GM12892 (cell line): ENCODE measurements around the gene LCT. TPM values are rescaled to one million over a fixed set of nuclear protein-coding genes. Genes with fewer than 3 reads are reported as not detected.
"Not testable (repeated sequence)": the region's sequence is repeated elsewhere in the genome, so short reads cannot be mapped to it uniquely, and the experiment has no call there.

Experiments used
- DNase-seq: peaks from one replicate; pipeline ENCODE4 v3.0.0; 2011; ENCODE audit not compliant: insufficient read length
- FAIRE-seq: peaks from 2 replicates; lab custom pipeline; 2011; peaks lifted over from hg19 to GRCh38; lab: Jason Lieb, UNC
- POLR2A ChIP-seq: IDR thresholded peaks from 2 replicates; pipeline ENCODE4 v1.6.1; 2011; ENCODE audit warnings: low read depth, low read length, control low read depth
- POLR2AphosphoS5 ChIP-seq: IDR thresholded peaks from 2 replicates; pipeline ENCODE4 v1.6.1; 2011; ENCODE audit warnings: low read depth, low read length, control low read depth
- TAF1 ChIP-seq: IDR thresholded peaks from 2 replicates; pipeline ENCODE4 v1.6.1; 2011; ENCODE audit warnings: low read depth, mild to moderate bottlenecking, control low read depth, low read length, borderline replicate concordance
- polyA plus RNA-seq: library from polyadenylated mRNA; unstranded; fragments of >200 nt; gene quantifications from one replicate; pipeline ENCODE4 v1.2.1, GENCODE V29; 2012; ENCODE audit warnings: missing spikeins, inconsistent platforms; ENCODE audit not compliant: missing spikeins

Gene LCT
- 0.04 TPM for polyA plus RNA-seq

DNA sequence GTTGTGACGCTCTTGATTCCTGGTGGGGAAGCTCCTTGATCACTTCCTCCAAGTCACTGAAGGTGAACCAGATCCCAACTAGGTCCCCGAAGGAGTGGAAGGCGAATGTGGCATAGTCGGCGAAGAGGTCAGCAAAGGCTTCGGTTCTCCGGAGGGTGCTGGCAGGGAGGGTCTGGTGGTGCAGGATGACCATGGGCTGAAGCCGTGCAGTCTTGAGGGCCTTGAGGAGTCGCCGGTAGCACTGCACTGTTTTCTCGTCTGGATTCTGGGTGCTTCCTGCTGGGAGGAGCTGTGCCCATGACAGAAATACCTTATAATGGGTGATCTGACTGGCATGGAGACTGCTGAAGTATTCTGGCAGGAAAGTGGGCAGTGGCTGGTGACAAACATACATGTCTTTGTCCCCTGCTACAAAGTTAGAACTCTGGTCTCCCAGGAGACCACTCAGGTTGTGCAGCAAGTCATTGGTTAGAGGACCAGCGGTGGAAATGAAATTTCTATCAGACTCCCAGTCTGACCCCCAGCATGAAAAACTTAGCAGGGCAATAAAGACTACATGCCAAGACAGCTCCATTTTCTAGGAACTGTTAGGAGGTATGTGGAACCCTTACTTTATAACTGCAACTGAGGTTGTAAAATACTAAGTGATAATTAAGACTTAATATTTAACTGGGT is at the start of gene LCT:
Gene LCT (minus strand): TSS at position 589 of the 675 bp plus-strand sequence. CDS start 15 bp downstream, at position 574.
- TF ChIP-seq POLR2AphosphoS5 (no peak), TAF1 (no peak), POLR2A (no peak)
- FAIRE-seq (no peak), DNase-seq (no peak)

GRCh38 chr2:135885709-135886108 is 48.7 kb upstream of the LCT start:
- DNase-seq (no peak), FAIRE-seq (no peak)
- TF ChIP-seq POLR2AphosphoS5 (no peak), POLR2A (no peak), TAF1 (no peak)

GRCh38 chr2:135882415-135882814 is 45.4 kb upstream of the LCT start:
- TF ChIP-seq TAF1 (no peak), POLR2AphosphoS5 (no peak), POLR2A (no peak)
- no peak for FAIRE-seq

GRCh38 chr2:135876770-135877169 is 39.8 kb upstream of the LCT start:
- not testable (repeated sequence) for DNase-seq, FAIRE-seq

More at GRCh38 chr2:135882415-135882814, 45.4 kb upstream of the LCT start:
- no peak for DNase-seq

DNA sequence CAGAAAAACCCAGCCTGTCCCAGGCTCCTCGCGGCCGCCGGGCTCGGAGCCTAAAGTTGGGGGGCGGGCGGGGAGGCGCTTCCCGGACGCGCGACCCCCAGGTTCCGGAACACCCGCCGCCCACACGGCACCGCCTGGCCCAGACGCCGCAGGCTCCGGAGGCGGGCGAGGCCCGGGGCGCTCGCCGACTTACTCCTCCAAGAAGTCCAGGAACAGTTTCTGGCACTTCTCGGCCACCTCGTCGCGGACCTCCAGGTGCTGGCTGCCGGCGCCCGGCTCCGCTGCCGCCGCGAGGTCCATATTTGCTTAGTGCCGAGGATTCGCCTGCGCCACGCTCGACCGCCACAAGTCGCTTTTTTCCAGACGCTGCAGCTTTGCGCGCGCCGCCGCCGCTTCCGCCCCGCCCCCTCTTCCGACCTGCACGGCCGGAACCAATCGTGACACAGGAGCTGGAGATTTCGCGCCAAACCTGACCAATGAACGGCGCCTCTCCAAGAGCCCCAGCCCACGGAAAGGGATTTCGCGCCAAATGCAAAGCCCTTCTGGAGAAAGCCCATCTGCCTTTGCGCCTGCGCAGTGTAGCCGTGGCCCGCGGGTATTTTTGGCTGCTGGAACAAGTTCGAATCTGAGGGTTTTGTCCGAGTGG is 39.2 kb upstream of the LCT start, which contains the start of gene MCM6:
Gene MCM6 (minus strand): TSS at position 378 of the 646 bp plus-strand sequence. CDS start 78 bp downstream, at position 300.
- TF ChIP-seq TAF1 = peak; percentile 73
- TF ChIP-seq POLR2AphosphoS5 = peak; percentile 50; the same call in 1 of the 2 replicates
- TF ChIP-seq POLR2A = peak; percentile 50; the same call in 1 of the 2 replicates
- FAIRE-seq (peak; percentile 96), DNase-seq (peak; percentile 93)

- peak; percentile 46 for DNase-seq
- TF ChIP-seq POLR2A (peak; percentile 73; the same call in 1 of the 2 replicates), POLR2AphosphoS5 (no peak)
- peak; percentile 68 for FAIRE-seq
These were observed 38.6 kb upstream of the LCT start for GRCh38 chr2:135875491-135876065.

DNA sequence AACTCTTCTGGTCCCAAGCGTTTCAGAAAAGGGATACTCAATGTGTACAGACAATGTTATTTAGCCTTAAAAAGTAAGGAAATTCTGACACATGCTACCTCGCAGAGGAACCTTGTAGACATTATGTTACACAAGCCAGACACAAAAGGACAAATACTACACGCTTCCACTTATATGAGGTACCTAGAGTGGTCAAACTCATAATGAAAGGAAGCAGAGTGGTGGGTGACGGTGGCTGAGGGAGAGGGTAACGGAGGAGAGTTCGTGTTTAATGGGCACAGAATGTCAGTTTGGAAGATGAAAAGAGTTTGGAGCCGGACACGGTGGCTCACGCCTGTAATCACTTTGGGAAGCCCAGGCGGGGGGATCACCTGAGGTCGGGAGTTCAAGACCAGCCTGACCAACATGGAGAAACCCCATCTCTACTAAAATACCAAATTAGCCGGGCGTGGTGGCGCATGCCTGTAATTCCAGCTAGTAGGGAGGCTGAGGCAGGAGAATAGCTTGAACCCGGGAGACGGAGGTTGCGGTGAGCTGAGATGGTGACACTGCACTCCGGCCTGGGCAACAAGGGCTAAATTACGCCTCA is 37.9 kb upstream of the LCT start:
- TF ChIP-seq TAF1 = no peak
- TF ChIP-seq POLR2A = no peak
- TF ChIP-seq POLR2AphosphoS5 = peak; percentile 55; the same call in 1 of the 2 replicates
- DNase-seq (no peak), FAIRE-seq (no peak)

DNA sequence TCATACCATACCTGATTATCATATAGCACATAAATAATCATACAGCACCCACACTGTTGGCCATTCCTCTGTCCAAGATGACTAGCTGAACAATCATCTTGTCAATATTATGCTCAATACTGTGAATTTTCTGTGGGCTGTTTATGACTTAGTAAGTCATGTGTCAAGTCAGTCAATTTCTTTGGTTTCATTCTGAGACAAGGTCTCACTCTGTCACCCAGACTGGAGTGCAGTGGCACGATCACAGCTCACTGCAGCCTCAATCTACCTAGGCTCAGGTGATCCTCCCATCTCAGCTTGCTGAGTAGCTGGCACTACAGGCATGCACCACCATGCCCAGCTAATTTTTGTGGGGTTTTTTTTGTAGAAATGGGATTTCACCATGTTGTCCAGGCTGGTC is 33.6 kb upstream of the LCT start:
- FAIRE-seq (peak; percentile 53), DNase-seq (no peak)
- TF ChIP-seq POLR2AphosphoS5 = no peak
- 0 out of 2 replicates have a peak, but pooled peaks have one; percentile 24 for TF ChIP-seq POLR2A
- TF ChIP-seq TAF1 = no peak

- no peak for TF ChIP-seq TAF1
- DNase-seq (no peak), FAIRE-seq (no peak)
These were observed 26.2 kb upstream of the LCT start for GRCh38 chr2:135863233-135863632.

DNA sequence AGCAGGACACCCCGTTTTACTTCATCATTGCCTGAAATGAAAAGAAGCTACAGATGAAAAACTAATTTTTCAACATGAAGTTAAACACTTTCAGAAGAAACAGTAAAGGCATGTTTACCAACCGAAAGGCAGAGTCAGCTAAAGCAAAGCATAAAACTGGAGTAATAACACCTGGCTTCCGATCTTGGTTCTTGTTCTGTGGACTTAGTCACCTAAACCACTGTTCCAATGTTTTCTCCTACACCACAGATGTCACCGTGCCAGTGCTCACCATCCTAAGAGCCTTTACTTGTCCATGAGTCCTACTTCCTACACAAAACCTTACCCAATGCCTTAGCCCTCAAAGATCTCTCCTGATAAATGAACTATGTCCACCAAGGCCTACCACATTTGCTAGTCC is 25.7 kb upstream of the LCT start:
- no peak for FAIRE-seq
- TF ChIP-seq POLR2A (no peak), POLR2AphosphoS5 (no peak), TAF1 (no peak)
- no peak for DNase-seq

- DNase-seq = no peak
- no peak for FAIRE-seq
- TF ChIP-seq POLR2AphosphoS5 (no peak), TAF1 (no peak), POLR2A (no peak)
These were observed 16.4 kb upstream of the LCT start for GRCh38 chr2:135853401-135853800.
